ENCODE results near the gene TMEM151B. TPM values are rescaled to one million over a fixed set of nuclear protein-coding genes. Genes with fewer than 3 reads are reported as not detected.

TMEM151B gene
- total RNA-seq, 2 donors from 2014 or later, result 0.22 to 0.51 TPM

GRCh38 chr6:44304282-44305199, 34.3 kb downstream of the TMEM151B start:
- Mint-ChIP-seq H3K27me3 (ENCODE audit: insufficient read depth) (no peaks in the 10 kb centered on the region), H3K4me1 (peaks cover 11% of the 10 kb centered on the region), H3K4me3 (no peak overlapping the region), H3K9me3 (no peaks in the 10 kb centered on the region), H3K36me3 (ENCODE audit: low read depth) (peaks cover 76% of the 10 kb centered on the region), H3K27ac (peak overlapping the region; percentile 69)
- peak; percentile 83 for DNase-seq
- H3K27ac ChIP-seq (ENCODE audit: low read depth, low read length), result no peak overlapping the region
- no peak overlapping the region for H3K4me3 ChIP-seq (ENCODE audit: low read length)
- peaks cover 74% of the 10 kb centered on the region for H3K36me3 ChIP-seq (ENCODE audit: control insufficient read depth, insufficient read depth, low read length)
- H3K9ac ChIP-seq (ENCODE audit: extremely low read depth, low read length, poor library complexity, severe bottlenecking), result no peak overlapping the region
- TF ChIP-seq, protein P1, sequence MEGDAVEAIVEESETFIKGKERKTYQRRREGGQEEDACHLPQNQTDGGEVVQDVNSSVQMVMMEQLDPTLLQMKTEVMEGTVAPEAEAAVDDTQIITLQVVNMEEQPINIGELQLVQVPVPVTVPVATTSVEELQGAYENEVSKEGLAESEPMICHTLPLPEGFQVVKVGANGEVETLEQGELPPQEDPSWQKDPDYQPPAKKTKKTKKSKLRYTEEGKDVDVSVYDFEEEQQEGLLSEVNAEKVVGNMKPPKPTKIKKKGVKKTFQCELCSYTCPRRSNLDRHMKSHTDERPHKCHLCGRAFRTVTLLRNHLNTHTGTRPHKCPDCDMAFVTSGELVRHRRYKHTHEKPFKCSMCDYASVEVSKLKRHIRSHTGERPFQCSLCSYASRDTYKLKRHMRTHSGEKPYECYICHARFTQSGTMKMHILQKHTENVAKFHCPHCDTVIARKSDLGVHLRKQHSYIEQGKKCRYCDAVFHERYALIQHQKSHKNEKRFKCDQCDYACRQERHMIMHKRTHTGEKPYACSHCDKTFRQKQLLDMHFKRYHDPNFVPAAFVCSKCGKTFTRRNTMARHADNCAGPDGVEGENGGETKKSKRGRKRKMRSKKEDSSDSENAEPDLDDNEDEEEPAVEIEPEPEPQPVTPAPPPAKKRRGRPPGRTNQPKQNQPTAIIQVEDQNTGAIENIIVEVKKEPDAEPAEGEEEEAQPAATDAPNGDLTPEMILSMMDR (conservative IDR thresholded peaks at IDR 0.05), result peak; percentile 90
- 88 to 90% methylated on average over 13 to 25 of the region's 25 CpGs for WGBS, 2 experiments (ENCODE audit: insufficient coverage in 1 of 2, insufficient read length in 1 of 2)
- H3K4me1 ChIP-seq (ENCODE audit: control insufficient read depth, insufficient read depth, low read length), result peaks cover 10% of the 10 kb centered on the region
- no peaks in the 10 kb centered on the region for H3K9me3 ChIP-seq (ENCODE audit: control insufficient read depth, low read length)
- H3K27me3 ChIP-seq (ENCODE audit: control insufficient read depth, insufficient read depth, low read length, poor library complexity, severe bottlenecking), result no peaks in the 10 kb centered on the region

DNA sequence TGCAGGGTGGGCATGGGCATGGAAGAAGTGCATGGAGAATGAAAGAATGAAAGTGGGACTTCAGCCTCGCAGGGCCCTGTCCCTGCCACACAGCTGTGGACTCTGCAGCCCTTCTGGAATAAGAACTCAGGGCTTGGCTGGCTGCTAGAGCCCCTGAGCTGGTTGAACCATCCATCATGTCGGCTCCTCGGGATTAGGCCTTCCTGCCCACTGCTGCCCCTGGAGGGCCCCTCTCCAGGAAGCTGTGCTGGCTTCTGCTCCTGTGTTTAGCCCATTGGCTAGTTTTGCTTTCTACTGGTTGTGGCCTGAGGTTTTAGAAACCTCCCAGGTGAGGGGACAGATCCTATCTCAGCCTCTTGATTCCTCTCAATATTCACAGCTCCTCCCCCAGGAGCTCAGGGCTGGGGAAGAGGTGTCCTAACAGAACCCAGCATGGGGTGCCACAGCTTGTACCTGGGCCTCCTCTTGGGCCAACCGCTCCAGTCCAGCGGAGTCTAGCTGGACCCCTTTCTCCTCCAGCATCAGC, 35.0 kb downstream of the TMEM151B start:
- H3K9me3 Mint-ChIP-seq, result no peaks in the 10 kb centered on the region
- H3K36me3 ChIP-seq (ENCODE audit: control insufficient read depth, insufficient read depth, low read length), result peaks cover 78% of the 10 kb centered on the region
- DNase-seq, result peak; percentile 62
- peaks cover 11% of the 10 kb centered on the region for H3K4me1 Mint-ChIP-seq
- H3K27ac ChIP-seq (ENCODE audit: low read depth, low read length), result no peak overlapping the region
- H3K36me3 Mint-ChIP-seq (ENCODE audit: low read depth), result peaks cover 76% of the 10 kb centered on the region
- no peak overlapping the region for H3K4me3 ChIP-seq (ENCODE audit: low read length)
- TF ChIP-seq, protein P1 (conservative IDR thresholded peaks at IDR 0.05), result no peak
- H3K9ac ChIP-seq (ENCODE audit: extremely low read depth, low read length, poor library complexity, severe bottlenecking), result no peak overlapping the region
- no peaks in the 10 kb centered on the region for H3K9me3 ChIP-seq (ENCODE audit: control insufficient read depth, low read length)
- no peak overlapping the region for H3K4me3 Mint-ChIP-seq
- 90 to 100% methylated on average over 3 to 5 of the region's 5 CpGs for WGBS, 2 experiments (ENCODE audit: insufficient coverage in 1 of 2, insufficient read length in 1 of 2)
- H3K27ac Mint-ChIP-seq, result peak overlapping the region; percentile 69
- no peaks in the 10 kb centered on the region for H3K27me3 Mint-ChIP-seq (ENCODE audit: insufficient read depth)
- no peaks in the 10 kb centered on the region for H3K27me3 ChIP-seq (ENCODE audit: control insufficient read depth, insufficient read depth, low read length, poor library complexity, severe bottlenecking)
- peaks cover 10% of the 10 kb centered on the region for H3K4me1 ChIP-seq (ENCODE audit: control insufficient read depth, insufficient read depth, low read length)

- H3K9me3 Mint-ChIP-seq, result no peaks in the 10 kb centered on the region
- H3K4me1 ChIP-seq (ENCODE audit: control insufficient read depth, insufficient read depth, low read length), result peaks cover 10% of the 10 kb centered on the region
- H3K9ac ChIP-seq (ENCODE audit: extremely low read depth, low read length, poor library complexity, severe bottlenecking), result no peak overlapping the region
- H3K27me3 ChIP-seq (ENCODE audit: control insufficient read depth, insufficient read depth, low read length, poor library complexity, severe bottlenecking), result no peaks in the 10 kb centered on the region
- peaks cover 75% of the 10 kb centered on the region for H3K36me3 Mint-ChIP-seq (ENCODE audit: low read depth)
- no peak overlapping the region for H3K27ac Mint-ChIP-seq
- WGBS, 2 experiments (ENCODE audit: insufficient coverage in 1 of 2, insufficient read length in 1 of 2), result 94 to 97% methylated on average over 7 to 8 of the region's 8 CpGs
- H3K27me3 Mint-ChIP-seq (ENCODE audit: insufficient read depth), result no peaks in the 10 kb centered on the region
- H3K4me1 Mint-ChIP-seq, result peaks cover 11% of the 10 kb centered on the region
- no peak for DNase-seq
- no peak overlapping the region for H3K4me3 ChIP-seq (ENCODE audit: low read length)
- TF ChIP-seq, protein P1 (conservative IDR thresholded peaks at IDR 0.05), result no peak
- H3K36me3 ChIP-seq (ENCODE audit: control insufficient read depth, insufficient read depth, low read length), result peaks cover 86% of the 10 kb centered on the region
- no peaks in the 10 kb centered on the region for H3K9me3 ChIP-seq (ENCODE audit: control insufficient read depth, low read length)
- no peak overlapping the region for H3K27ac ChIP-seq (ENCODE audit: low read depth, low read length)
- no peak overlapping the region for H3K4me3 Mint-ChIP-seq
Observed at GRCh38 chr6:44306710-44307109, 36.5 kb downstream of the TMEM151B start.
